Subcutaneous adipose tissue (tissue), 4 donors: ENCODE results near the gene C20orf202. TPM values are rescaled to one million over a fixed set of nuclear protein-coding genes. Genes with fewer than 3 reads are reported as not detected.

Experiments used
- total RNA-seq, 4 donors: library from RNA; depleted of rRNA; stranded (reverse); fragments of >200 nt; gene quantifications; one replicate each; pipeline ENCODE4 v1.1.0, GENCODE V29; 2016
- TF ChIP-seq, protein P1 (sequence below): fragments of 450-650 bp; IDR thresholded peaks from one replicate; pipeline ENCODE4 v1.5.1; 2016; ENCODE audit warnings: low read depth, mild to moderate bottlenecking, control low read depth, antibody characterized with exemption, moderate library complexity

Gene C20orf202
- total RNA-seq: 1 to 10 TPM in 1 of 4 donors, under 1 TPM in 2, not detected in 1; 0.75 to 1.1 (median 0.85) TPM

DNA sequence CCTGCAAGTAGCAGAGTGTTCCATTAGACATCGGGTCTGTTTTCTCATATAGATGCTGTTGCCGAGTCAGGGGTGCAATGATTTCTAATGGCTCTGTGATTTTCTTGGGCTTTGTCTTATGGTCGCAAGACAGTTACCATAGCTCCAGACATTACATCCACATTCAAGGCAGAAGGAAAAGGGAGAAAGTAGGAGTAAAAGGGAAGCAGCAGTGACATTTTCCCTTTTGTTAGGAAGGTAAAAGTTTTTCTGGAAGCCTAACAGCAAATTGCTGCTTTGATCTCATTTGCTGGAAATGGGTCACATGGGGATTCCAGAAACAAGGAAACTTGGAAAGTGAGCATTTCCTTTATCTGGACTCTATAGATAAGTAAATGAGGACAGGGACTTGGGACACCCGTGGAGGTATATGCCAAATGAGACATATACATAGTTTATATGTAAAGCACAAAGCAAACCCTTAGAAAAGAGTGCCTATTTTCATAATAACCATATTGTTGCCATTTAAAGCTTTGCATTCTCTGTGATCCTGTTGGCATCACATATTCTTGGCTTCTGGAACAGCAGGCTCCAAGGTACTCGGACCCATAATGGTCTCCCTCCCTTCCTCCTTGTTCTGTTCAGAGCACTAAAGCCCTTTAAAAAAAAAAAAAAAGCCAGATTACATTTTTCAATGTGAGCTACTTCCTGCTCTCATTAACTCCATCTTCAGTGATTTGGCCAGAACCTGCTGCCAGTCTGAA is at the start of gene C20orf202:
Gene C20orf202, plus strand, starts transcription at position 693 of the 743 bp plus-strand sequence. CDS start 132 bp downstream, outside the sequence.
- TF ChIP-seq, protein P1, sequence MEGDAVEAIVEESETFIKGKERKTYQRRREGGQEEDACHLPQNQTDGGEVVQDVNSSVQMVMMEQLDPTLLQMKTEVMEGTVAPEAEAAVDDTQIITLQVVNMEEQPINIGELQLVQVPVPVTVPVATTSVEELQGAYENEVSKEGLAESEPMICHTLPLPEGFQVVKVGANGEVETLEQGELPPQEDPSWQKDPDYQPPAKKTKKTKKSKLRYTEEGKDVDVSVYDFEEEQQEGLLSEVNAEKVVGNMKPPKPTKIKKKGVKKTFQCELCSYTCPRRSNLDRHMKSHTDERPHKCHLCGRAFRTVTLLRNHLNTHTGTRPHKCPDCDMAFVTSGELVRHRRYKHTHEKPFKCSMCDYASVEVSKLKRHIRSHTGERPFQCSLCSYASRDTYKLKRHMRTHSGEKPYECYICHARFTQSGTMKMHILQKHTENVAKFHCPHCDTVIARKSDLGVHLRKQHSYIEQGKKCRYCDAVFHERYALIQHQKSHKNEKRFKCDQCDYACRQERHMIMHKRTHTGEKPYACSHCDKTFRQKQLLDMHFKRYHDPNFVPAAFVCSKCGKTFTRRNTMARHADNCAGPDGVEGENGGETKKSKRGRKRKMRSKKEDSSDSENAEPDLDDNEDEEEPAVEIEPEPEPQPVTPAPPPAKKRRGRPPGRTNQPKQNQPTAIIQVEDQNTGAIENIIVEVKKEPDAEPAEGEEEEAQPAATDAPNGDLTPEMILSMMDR: no peak

DNA sequence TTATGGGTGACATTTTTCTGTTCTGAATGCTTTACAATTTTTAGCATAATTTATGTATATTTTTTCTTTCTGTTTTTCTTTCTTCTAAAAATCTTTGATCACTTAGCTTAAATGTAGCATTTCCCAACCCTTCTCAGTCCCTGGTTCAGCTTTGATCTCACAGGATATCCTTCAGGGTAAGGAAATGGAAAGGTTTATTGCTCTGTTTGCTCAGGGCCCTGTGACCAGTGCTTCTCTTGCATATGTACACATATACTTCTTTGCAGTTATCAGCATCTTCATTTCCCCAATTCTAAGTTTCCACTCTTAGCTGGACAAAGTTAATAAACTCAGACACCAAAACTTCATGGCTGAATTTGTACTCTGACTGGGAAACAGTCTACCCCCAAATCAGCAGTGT is 49.0 kb upstream of the C20orf202 start:
- TF ChIP-seq, protein P1: no peak

DNA sequence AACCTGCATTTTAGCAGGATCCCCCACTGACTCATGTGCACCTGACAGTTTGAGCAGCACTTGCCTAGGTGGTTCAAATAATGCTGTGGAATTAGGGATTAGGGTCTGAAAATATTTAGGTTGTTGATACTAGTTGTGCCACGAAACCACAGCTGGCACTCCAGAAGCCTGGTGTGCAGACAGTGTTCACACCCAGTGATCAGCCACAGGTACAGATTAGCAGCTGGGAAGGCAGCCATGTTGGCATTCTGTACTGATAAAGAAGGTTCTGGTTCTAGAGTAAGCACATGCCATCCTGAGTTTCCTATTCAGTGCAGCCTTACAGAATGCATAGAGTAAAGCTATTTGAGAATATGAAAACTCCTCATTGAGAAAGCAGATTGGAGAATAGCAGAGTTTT is 48.6 kb upstream of the C20orf202 start:
- TF ChIP-seq, protein P1: no peak

DNA sequence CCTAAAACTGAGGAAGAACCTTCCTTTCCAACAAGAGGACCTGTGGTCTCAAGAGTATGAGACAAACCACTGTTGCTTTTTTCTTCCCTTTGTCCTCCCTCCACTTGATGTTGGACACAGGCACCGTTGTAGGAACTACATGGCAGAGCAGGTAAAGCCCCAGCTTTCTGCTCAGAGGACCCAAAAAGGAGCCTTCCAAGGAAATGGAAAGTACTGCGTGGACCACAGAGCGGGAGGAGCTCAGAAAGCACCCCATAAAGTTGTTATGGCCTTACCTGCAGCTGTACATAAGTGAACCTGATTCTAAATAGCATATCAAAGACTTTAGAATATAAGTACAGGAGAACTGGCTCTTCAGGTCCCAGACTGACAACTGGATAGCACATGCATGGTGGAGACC is 47.9 kb upstream of the C20orf202 start:
- TF ChIP-seq, protein P1: no peak

DNA sequence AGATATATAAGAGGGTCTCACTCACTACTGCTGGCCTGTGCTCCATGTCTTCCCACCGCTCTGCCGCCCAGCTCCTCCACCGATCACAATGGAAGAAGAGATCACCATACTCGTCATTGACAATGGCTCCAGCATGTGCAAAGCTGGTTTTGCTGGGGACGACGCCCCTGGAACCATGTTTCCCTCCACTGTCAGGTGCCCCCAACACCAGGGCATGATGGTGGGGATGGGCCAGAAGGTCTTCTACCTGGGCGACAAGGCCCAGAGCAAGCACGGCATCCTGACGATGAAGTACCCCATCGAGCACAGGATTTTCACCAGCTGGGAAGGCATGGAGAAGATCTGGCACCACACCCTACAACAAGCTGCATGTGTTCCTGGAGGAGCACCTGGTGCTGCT is 42.8 kb upstream of the C20orf202 start:
- TF ChIP-seq, protein P1: no peak

DNA sequence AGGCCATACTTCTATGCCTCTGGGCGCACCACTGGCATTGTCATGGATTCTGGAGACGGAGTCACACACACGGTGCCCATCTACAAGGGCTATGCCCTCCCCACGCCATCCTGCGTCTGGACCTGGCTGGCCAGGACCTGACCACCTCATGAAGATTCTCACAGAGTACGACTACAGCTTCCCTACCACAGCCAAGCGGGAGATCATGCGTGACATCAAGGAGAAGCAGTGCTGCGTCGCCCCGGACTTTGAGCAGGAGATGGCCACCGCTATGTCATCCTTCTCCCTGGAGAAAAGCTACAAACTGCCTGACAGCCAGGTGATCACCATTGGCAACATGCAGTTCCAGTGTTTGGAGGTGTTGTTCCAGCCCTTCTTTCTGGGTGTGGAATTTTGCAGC is 42.3 kb upstream of the C20orf202 start:
- TF ChIP-seq, protein P1: no peak

DNA sequence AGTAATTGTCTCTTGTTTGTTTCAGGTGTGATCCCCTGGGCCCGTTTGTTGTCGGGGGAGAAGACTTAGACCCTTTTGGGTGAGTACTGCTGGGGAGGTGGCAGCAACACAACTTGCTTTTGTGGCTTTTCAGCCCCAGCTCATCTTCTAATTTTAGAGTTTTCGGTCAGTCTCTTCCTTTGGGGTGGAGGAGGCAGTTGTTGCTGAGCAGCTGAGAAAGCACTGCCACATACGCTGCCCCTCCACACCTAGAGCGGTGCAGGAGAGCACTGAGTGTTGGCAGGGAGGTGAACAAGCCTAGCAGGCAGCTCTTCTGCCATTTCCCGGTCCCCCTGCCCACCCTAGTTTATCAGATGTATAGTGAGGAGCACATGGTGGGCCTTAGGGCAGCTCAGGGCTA is 40.1 kb upstream of the C20orf202 start:
- TF ChIP-seq, protein P1: no peak
